Measurements from ENCODE around the gene ESRRA.

The ESRRA gene

GRCh38 chr11:64353715-64354506 lies 48.6 kb downstream of the ESRRA start:
- H3K27ac ChIP-seq: peak overlapping the region; percentile 95; the same call in 1 of the 2 replicates
- no peak for TF ChIP-seq CTCF (conservative IDR thresholded peaks at IDR 0.05)

GRCh38 chr11:64355078-64355940 lies 50.0 kb downstream of the ESRRA start:
- peak; percentile 100 for TF ChIP-seq CTCF (conservative IDR thresholded peaks at IDR 0.05)
- peak overlapping the region; percentile 95 for H3K27ac ChIP-seq

- H3K27ac ChIP-seq: peak overlapping the region; percentile 95
Measured at GRCh38 chr11:64356498-64357411, 51.4 kb downstream of the ESRRA start.

GRCh38 chr11:64357446-64357845 lies 52.1 kb downstream of the ESRRA start:
- no peak for TF ChIP-seq CTCF (conservative IDR thresholded peaks at IDR 0.05)
- H3K27ac ChIP-seq: peak overlapping the region; percentile 95

More at GRCh38 chr11:64356498-64357411, 51.4 kb downstream of the ESRRA start:
- TF ChIP-seq CTCF (conservative IDR thresholded peaks at IDR 0.05): peak; percentile 92

- TF ChIP-seq CTCF (conservative IDR thresholded peaks at IDR 0.05): no peak
- H3K27ac ChIP-seq: peak overlapping the region; percentile 95
Measured at GRCh38 chr11:64357904-64358535, 52.7 kb downstream of the ESRRA start.

- peak overlapping the region; percentile 95 for H3K27ac ChIP-seq
- no peak for TF ChIP-seq CTCF (conservative IDR thresholded peaks at IDR 0.05)
Measured at GRCh38 chr11:64358536-64358906, 53.2 kb downstream of the ESRRA start.

All from VCaP (cell line).